ENCODE results near the gene TBC1D16.

Gene TBC1D16

GRCh38 chr17:79925242-79925957 is 110.3 kb downstream of the TBC1D16 start:
- no peak overlapping the region for H3K4me3 ChIP-seq (ENCODE audit: low read length)
- no peak for DNase-seq (ENCODE audit: low read depth, low spot score)

GRCh38 chr17:79924639-79924976 is 111.1 kb downstream of the TBC1D16 start:
- no peak overlapping the region for H3K4me3 ChIP-seq (ENCODE audit: low read length)
- no peak for DNase-seq (ENCODE audit: low read depth, low spot score)

GRCh38 chr17:79923974-79924638 is 111.6 kb downstream of the TBC1D16 start:
- H3K4me3 ChIP-seq (ENCODE audit: low read length): no peak overlapping the region
- DNase-seq (ENCODE audit: low read depth, low spot score): peak; percentile 17

GRCh38 chr17:79922798-79923197 is 112.9 kb downstream of the TBC1D16 start:
- no peak overlapping the region for H3K4me3 ChIP-seq (ENCODE audit: low read length)
- no peak for DNase-seq (ENCODE audit: low read depth, low spot score)

- no peak overlapping the region for H3K4me3 ChIP-seq (ENCODE audit: low read length)
- DNase-seq (ENCODE audit: low read depth, low spot score): no peak
These were observed 113.5 kb downstream of the TBC1D16 start for GRCh38 chr17:79922116-79922601.

GRCh38 chr17:79921411-79922115 is 114.1 kb downstream of the TBC1D16 start:
- DNase-seq (ENCODE audit: low read depth, low spot score): no peak
- no peak overlapping the region for H3K4me3 ChIP-seq (ENCODE audit: low read length)

GRCh38 chr17:79920751-79921410 is 114.8 kb downstream of the TBC1D16 start:
- no peak for DNase-seq (ENCODE audit: low read depth, low spot score)
- H3K4me3 ChIP-seq (ENCODE audit: low read length): no peak overlapping the region

GRCh38 chr17:79919862-79920720 is 115.6 kb downstream of the TBC1D16 start:
- H3K4me3 ChIP-seq (ENCODE audit: low read length): no peak overlapping the region
- no peak for DNase-seq (ENCODE audit: low read depth, low spot score)

GRCh38 chr17:79919164-79919585 is 116.5 kb downstream of the TBC1D16 start:
- H3K4me3 ChIP-seq (ENCODE audit: low read length): no peak overlapping the region
- no peak for DNase-seq (ENCODE audit: low read depth, low spot score)

GRCh38 chr17:79918581-79919163 is 117.0 kb downstream of the TBC1D16 start:
- DNase-seq (ENCODE audit: low read depth, low spot score): no peak
- H3K4me3 ChIP-seq (ENCODE audit: low read length): no peak overlapping the region

GRCh38 chr17:79917902-79918484 is 117.7 kb downstream of the TBC1D16 start:
- no peak overlapping the region for H3K4me3 ChIP-seq (ENCODE audit: low read length)
- DNase-seq (ENCODE audit: low read depth, low spot score): no peak

- no peak for DNase-seq (ENCODE audit: low read depth, low spot score)
- no peak overlapping the region for H3K4me3 ChIP-seq (ENCODE audit: low read length)
These were observed 118.4 kb downstream of the TBC1D16 start for GRCh38 chr17:79916991-79917901.

GRCh38 chr17:79916506-79916905 is 119.2 kb downstream of the TBC1D16 start:
- no peak for DNase-seq (ENCODE audit: low read depth, low spot score)
- no peak overlapping the region for H3K4me3 ChIP-seq (ENCODE audit: low read length)

GRCh38 chr17:79915850-79916430 is 119.7 kb downstream of the TBC1D16 start:
- no peak for DNase-seq (ENCODE audit: low read depth, low spot score)
- no peak overlapping the region for H3K4me3 ChIP-seq (ENCODE audit: low read length)

GRCh38 chr17:79914813-79915740 is 120.6 kb downstream of the TBC1D16 start:
- no peak for DNase-seq (ENCODE audit: low read depth, low spot score)
- no peak overlapping the region for H3K4me3 ChIP-seq (ENCODE audit: low read length)

Data from Jurkat, Clone E6-1 (cell line).